HG03139 (cell line): ENCODE results near the gene ATAD3A.
"Not testable (repeated sequence)": the region's sequence is repeated elsewhere in the genome, so short reads cannot be mapped to it uniquely, and the experiment has no call there.

Experiments used
- ATAC-seq: cut with Tn5 transposase; IDR thresholded peaks from one replicate; pipeline ENCODE4 v1.9.1; 2021; ENCODE audit not compliant: unreplicated experiment

Gene ATAD3A

DNA sequence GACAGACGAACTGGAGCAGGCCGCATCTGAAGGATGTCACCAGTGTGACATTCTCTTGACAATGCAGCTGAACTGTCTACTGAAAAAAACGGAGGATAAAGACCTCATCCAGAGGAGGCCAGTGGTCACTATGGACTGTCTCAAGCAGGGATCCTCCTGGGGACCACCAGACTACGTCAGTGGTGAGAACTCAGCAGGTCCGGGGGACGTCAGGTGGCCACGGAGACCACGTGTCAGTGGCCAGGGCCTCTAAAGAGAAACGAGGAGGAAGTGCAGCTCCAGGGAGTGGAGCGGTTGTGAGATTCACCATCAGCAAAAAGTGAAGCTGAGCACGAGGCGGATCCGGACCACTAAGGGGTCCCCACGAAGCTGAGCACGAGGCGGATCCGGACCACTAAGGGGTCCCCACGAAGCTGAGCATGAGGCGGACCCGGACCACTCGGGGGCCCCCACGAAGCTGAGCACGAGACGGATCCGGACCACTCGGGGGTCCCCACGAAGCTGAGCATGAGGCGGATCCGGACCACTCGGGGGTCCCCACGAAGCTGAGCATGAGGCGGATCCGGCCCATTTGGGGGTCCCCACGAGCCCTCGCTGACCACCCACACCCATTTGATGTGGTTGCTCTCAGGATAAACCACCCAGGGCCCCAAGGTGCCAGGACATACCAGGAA lies 42.0 kb downstream of the ATAD3A start:
- ATAC-seq: no peak

DNA sequence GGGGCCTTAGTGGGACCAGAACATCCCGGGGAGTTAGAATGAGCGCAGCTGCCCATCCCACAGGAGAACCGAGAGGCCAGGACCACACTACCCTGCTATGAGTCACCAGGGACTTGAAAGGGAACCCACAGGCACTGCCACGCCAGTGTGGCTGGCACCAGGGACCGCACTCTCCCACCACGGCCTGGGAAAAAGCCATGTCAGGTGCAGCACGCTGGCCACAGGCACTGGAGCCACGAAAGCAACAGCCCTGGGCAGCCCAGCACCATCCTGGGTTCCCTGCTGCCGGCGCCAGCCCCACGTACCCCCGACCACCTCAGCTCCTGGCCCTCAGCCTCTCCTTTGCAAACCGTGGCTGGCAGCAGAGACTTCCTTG lies 42.6 kb downstream of the ATAD3A start:
- no peak for ATAC-seq

DNA sequence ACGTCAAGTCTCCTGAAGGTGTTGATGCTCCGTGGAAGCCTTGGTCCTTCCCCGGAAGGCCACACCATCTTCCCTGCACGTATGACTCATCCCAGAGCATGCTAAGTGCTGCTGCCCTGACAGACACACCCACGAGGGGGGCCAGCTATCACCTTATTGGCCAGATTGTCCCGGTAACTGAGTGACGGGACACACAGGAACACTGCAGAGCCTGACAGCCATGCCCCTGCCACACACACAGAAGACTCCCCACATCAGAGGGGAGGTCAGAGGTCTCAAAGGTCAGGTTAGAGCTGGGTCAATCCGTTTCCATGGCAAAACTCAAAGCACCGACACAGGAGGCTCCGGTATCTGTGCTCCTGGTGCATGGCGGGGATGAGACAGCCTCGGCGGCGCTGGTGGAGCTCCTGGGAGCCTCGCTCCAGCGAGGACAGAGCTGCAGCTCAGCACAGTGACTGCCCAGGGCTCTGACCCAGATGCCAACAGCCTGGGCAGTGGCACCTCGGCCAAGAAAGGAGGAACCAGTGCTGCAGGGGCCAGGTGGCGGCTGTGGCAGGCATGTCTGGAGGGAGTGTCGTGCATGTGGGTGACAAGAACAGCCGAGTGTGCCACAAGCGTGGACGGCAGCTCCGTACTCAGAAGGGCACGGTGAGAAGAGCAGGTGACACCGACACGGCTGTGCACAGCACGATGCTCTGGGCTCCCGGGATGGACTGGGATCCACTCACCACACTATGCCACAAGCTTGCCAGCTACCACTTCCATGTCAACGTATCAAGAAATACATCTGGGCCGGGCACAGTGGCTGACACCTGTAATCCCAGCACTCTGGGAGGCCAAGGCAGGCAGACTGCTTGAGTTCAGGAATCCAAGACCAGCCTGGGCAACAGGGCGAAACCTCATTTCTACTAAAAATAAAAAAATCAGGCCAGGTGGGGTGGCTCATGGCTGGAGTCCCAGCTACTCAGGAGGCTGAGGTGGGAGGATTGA lies 43.3 kb downstream of the ATAD3A start:
- no peak for ATAC-seq

DNA sequence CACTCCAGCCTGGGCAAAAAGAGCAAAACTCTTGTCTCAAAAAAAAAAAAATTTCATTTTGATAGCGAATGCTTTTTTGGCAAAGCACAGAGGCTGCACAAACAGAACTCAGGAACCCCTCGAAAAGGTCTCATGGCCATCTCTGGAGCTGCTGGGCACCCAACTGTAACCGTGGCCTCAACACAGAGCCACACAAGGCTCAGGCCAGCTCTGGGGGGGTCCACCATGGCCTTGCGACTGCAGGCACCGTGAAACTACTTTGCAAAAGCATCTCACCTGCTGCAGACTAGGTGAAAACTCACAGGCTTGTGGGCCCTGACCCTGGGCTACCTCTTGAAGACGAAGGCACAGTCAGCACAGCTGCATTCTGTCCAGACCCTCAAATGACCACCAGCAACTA lies 44.5 kb downstream of the ATAD3A start:
- no peak for ATAC-seq

DNA sequence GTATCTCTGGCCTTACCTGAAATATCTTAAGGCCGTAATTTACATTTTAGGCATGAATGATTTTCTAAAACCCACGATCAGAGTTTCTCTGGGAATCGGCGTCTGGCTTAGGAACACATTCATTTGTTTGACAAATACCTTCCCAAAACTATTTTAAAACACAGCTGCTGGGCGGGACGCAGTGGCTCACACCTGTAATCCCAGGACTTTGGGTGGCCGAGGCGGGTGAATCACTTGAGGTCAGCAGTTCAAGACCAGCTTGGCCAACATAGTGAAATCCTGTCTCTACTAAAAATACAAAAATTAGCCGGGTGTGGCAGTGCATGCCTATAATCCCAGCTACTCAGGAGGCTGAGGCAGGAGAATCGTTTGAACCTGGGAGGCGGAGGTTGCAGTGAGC lies 45.0 kb downstream of the ATAD3A start:
- ATAC-seq: not testable (repeated sequence)

DNA sequence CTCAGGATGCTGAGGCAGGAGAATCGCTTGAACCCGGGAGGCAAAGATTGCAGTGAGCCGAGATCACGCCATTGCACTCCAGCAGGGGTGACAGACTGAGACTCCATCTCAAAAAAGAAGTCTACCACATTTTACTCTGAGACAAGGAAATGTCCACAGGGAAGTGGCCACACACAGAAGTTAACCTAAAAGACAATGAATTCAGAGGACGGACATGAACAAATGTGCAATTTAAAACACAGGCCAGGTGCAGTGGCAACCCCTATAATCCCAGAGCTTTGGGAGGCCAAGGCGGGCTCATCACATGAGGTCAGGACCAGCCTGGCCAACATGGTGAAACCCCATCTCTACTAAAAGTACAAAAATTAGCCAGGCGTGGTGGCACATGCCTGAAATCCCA lies 45.7 kb downstream of the ATAD3A start:
- ATAC-seq: not testable (repeated sequence)

DNA sequence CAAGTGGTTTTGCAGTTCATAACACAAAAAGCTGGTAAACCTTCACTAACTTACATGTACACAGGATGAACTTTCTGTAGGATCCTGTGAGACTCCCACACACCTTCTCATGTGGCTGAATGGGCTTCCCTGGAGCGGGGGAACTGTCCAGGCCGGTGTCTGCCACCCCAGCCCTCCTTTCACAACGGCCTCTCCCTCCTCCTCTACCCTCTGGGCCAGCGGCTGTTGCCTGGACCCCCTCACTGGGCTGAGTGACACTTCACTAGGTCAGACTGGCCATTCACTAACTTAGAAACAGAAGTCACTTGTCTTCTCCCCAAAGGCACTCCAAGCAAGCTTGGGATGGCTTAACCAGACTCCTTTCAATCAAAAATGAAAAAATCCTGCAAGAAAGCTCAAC lies 46.6 kb downstream of the ATAD3A start:
- ATAC-seq: no peak

DNA sequence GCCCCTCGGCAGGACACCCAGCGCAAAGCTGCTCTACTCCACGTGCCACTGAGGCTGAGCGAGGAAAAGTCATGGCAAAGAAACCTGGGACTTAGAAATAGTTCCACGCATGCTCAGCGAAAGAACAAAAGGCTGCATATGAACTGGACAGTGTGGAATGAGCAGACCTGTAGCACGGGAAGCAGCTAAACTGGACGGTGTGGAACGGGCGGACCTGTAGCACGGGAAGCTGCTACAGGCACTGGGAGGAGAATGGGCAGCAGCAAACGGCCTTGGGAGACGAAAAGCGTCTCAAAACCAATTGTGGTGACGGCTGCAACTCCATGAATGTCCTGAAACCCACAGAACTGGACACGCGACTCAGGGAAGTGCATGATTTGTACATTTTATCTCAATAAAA lies 47.1 kb downstream of the ATAD3A start:
- no peak for ATAC-seq

DNA sequence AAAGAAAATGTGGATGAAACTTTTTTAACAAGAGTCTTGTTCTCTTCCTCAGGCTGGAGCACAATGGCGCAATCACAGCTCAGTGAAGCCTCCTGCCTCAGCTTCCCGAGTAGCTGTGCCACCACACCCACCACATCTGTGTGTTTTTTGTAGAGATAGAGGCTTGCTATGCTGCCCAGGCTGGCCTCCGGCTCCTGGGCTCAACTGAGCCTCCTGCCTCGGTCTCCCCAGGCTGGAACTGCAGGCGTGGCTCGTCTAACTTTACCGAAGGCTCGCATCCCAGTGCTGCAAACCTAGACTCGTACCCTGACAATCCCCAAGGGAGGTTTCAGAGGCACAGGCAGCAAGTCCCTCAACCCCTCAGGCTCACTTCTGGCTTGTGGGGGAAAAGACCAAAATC lies 48.2 kb downstream of the ATAD3A start:
- ATAC-seq: no peak

DNA sequence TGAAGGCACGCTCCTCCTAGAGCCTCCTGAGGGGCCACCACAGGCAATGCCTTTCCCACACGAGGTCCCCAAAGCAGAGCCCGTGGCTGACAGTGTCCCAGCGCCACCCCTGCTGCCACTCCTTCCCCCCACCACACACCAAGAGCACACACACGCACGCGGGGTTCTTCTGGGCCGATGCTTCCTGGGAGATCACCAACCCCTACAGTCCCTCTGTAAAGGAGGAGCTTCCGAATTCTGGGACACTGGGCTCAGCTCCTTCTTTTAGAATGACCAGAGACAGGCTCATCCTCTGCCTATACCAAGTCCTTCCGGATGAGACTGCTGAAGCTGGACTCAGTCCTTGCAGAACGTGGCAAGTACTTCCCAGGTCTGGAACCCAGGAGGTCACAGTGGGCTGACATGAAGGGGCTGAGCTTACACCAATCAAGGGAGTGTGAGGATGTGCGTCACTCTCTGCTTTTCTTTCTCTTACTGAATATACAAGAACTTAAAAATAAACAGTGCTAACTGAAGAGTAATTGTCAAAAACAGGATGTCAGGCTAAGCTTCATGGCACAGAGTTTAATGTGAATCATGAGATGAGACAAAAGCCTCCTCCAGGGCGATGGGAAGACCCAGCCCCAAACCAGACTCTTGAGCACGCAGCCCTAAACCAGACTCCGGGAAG lies 50.0 kb downstream of the ATAD3A start:
- ATAC-seq: no peak

DNA sequence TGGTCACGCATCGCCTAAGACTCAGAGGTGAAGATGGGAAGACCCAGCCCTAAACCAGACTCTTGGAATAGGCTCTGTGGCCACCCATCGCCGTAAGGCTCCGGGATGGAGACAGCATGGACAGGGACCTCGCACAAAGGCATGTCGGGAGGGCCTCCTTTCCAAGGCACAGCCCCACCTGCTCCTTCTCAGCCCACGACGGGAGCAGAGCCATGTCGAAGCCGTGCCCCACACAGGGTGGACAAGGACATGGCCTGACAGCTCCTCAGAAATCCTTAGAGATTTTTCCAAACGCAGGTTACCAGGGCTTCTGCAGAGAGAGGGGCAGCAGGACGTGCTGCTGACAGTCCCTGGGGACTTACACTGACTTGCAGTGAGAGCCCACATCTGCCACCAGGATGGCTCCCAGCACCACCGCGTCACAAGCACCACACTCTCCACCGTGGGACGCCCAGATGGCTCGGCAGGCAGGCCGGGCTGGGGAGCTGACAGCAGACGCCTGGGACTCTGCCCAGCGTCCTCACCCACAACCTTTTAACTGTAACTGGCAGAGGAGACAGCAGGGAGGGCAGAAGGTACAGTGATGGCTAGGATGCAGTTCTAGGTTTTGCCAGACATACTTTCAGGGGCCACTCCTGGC lies 50.7 kb downstream of the ATAD3A start:
- no peak for ATAC-seq

DNA sequence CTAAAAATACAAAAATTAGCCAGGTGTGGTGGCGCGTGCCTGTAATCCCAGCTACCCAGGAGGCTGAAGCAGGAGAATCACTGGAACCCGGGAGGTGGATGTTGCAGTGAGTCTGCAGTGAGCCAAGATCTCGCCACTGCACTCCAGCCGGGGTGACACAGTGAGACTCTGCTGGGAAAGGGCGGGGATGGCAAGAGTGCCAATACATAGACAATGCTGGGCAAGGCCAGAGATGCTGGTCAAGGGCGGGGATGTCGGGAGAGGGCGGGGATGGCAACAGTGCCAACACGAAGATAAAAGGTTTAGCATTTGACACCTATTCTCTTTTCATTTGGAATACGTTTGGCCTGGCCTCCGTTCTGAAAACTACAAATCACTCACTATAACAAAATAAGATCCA lies 51.7 kb downstream of the ATAD3A start:
- no peak for ATAC-seq

DNA sequence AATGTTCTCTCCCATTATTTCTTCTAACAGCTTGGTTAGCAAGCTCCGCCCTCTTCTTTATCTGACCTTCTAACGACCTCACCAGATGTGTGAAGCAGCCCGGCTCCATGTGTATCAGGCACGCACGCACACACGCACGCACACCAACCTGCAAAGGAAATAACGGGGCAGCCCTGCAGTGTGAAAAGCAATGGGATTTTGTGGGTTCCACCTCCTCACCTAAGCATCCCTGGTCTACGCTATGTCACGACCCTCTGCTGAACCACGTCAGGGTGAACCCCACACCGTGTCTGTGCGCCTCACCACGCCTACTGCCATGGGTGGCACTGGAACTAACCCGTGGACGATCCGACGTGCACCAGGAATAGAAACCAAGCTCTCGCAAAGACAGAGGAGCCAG lies 52.3 kb downstream of the ATAD3A start:
- ATAC-seq: no peak

DNA sequence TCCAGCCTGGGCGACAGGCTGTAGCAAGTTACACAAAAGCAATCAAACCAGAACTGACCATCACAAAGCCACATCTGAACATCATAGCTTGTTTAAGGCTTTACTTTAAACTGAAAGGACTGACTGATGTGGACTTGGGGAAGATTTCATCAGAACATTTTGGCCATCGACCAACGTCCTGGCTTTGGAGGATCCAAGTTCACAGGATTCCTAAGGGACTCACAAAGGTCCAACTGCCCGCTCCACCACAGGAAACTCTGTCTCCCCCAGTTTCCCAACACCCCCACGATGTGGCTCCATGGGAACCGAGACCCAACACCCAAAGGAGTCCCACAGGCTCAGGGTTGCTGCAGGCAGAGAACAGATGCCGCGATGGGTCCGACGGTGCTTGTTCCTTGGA lies 53.4 kb downstream of the ATAD3A start:
- ATAC-seq: no peak

DNA sequence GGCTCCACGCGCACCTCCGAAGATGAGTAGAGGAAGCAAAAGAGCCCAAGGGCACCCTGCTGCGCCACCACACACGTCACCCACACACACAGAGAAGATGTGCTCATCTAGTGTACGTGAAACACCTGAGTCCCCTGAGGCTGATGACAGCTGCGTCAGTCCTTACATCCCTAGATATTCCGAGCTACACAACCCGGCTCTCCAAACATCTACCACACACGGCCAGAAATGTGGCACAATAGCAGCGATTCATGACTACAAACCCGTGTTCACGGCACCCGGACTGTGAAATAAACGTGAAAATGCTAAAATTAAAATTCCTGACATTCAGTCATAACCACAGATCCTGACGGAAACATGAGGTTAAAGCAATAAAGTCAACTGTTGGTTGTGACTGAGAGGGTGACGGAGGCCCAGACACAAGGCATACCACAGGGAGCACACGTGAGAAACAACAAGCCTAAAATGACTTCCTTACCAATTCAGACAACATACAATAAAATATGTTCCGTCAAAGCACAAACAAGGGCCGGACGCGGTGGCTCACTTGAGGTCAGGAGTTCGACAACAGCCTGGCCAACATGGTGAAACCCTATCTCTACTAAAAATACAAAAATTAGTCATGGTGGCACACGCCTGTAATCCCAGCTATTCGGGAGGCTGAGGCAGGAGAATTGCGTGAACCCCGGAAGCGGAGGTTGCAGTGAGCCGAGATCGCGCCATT lies 55.4 kb downstream of the ATAD3A start:
- ATAC-seq: no peak

DNA sequence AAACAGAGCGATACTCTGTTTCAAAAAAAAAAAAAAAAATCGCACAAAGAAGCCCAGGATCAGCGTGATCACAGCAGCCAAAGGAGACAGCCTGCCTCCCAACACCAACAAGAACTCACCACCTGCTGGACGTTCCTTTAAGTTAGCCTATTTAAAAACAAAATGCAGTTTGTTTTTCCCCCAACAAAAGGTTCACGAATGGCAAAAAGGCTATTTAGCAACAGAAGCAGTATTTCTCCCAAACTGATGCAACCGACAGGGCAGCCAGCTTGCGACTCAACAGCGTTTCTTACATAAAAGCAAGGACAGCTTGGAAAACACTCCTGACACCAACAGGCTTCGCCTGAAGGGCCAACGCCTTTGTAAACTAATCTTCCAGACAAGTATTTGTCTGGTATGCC lies 55.9 kb downstream of the ATAD3A start:
- no peak for ATAC-seq

DNA sequence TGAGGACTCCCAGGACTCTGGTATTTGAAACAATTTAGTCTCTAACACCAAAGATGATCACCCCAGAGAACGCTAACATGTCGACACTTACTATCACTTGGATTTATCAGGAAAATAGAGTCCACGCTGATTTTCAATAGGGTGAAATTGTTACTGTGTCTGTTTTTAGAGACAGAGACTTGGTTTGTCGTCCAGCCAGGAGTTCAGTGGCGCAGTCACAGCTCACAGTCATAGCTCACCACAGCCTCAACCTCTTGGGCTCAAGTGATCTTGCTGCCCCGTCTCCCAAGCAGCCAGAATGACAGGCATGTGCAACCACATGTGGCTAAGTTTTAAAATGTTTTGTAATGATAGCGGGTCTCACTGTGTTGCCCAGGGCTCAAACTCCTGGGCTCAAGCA lies 57.4 kb downstream of the ATAD3A start:
- ATAC-seq: no peak

DNA sequence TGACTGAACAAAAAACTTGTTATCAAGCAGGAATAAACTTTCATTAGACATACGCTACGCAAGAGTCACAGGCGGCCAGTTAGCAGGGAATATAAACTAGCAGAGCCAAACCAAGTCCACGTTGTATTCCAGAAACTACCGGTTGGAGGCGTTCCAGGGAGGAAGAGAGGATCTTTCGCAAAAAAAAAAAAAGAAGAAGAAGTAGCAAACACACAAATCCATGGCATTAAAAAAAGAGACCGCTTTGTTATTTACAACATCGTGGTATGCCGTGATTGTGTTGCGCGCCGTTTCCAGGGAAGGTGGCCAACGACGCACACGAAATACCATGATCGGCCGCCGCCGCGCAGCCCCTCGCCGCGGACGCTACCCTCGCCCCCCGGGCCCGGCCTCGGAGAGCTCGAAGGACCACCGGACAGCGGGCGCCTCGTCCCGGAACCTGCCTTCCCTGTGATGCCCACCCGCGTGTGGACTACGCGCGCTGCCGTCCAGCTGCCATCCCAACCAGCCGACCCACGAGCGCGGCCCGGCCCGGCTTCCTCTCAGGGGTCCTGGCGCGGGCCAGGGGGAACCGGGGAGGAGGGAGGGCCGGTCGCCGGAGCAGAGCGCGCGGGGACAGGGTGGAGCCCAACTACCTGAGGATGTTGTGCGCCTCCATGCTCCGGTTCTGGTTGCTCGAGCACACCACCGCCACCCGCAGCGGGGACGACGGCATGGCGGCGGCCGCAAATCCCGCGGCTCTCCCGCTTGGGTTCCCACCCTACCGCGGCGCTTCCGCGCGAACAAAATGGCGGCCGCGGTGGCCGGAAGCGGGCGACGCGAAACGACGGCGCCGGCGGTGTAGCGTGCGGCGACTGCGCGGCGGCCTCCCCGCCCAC lies 62.1 kb downstream of the ATAD3A start:
- peak; percentile 64 for ATAC-seq

DNA sequence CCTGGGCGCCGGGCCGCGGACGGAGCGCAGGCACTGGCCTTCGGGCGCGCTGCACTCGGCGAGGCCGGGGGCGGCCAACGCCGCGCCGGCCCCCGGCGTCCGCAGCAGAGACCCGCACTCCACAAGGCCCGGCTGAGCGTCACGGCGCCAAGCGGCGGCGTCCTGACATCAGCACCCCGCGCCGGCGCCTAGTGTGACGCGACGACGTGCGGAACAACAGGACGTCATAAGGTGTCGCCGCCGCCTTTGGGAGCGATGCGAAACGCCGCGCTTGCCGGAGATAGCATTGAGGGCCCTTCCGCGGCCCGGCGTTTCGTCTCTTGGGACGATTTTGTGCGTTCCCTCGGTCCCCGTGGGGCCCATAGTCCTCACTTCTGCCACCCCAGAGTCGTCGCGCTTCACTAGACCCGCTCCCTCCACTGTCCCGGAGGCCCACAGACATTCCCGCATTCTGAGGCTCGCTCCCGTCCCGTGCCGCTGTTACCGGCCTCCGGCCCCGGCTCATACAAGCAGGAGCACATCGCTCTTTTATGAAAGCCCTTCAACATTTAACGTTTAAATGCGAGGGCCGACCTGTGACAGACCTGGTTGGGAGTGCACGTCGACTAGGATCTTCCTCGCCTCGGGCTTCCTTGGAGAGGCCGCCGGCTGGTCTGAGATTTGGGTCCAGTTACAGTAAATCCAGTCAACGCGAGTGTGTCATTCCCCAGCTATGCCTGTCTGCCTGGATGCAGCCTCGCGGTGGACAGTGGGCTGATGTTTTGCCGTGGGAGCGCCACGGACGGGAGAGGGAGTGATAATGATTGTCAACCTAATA lies 63.0 kb downstream of the ATAD3A start, which contains the start of gene SSU72:
Gene SSU72 (minus strand): TSS at position 143 of the 817 bp plus-strand sequence. CDS start 306 bp downstream, outside the sequence.
- peak; percentile 72 for ATAC-seq
